Tibial nerve (tissue), 4 donors: ENCODE data around the gene EGLN3. TPM values are rescaled to one million over a fixed set of nuclear protein-coding genes. Genes with fewer than 3 reads are reported as not detected.
"Not testable (repeated sequence)": the region's sequence is repeated elsewhere in the genome, so short reads cannot be mapped to it uniquely, and the experiment has no call there.

Experiments
- DNase-seq, 2 donors: peaks; one replicate each; pipeline ENCODE4 v3.0.0-alpha.2; 2019; ENCODE audit warnings: low spot score in 2 of 2
- H3K27ac ChIP-seq, 4 donors: fragments of 200-600 bp; sonication (generic) in 3 of 4; one replicate each; pipeline ENCODE4 v1.5.1; 2017 to 2019; ENCODE audit warnings: mild to moderate bottlenecking in 1 of 4
- H3K27me3 ChIP-seq, 2 donors: fragments of 200-600 bp; sonication (generic) in 1 of 2; one replicate each; pipeline versions ENCODE4 v1.5.1 to v1.6.0; 2017 to 2019
- H3K36me3 ChIP-seq, 3 donors: fragments of 200-600 bp; sonication (generic); one replicate each; pipeline ENCODE4 v1.5.1; 2018 to 2019
- H3K4me1 ChIP-seq, 4 donors: fragments of 200-600 bp; sonication (generic) in 3 of 4; one replicate each; pipeline ENCODE4 v1.5.1; 2017 to 2019
- H3K4me3 ChIP-seq, 4 donors: fragments of 200-600 bp; sonication (generic) in 3 of 4; one replicate each; pipeline ENCODE4 v1.5.1; 2017 to 2019; ENCODE audit warnings: mild to moderate bottlenecking in 1 of 4, moderate library complexity in 1 of 4
- H3K9me3 ChIP-seq, 4 donors: fragments of 200-600 bp; sonication (generic) in 3 of 4; one replicate each; pipeline ENCODE4 v1.5.1; 2017 to 2019
- CTCF ChIP-seq, 5 experiments: fragments of 200-600 bp in 3 of 5; fragments of 450-650 bp in 2 of 5; sonication (generic) in 3 of 5; IDR thresholded peaks; one replicate each; pipeline ENCODE4 v1.5.1; 2016 to 2019; ENCODE audit warnings: antibody characterized with exemption in 5 of 5, mild to moderate bottlenecking in 3 of 5, moderate library complexity in 2 of 5
- EP300 ChIP-seq, 2 donors: sonication (generic); formaldehyde crosslinking; IDR thresholded peaks; one replicate each; pipeline ENCODE4 v1.6.1; 2017; ENCODE audit warnings: antibody characterized with exemption in 2 of 2, mild to moderate bottlenecking in 1 of 2
- POLR2A ChIP-seq, 2 donors: fragments of 450-650 bp; IDR thresholded peaks; one replicate each; pipeline ENCODE4 v1.6.1; 2017; ENCODE audit warnings: antibody characterized with exemption in 2 of 2, mild to moderate bottlenecking in 2 of 2, moderate library complexity in 2 of 2
- WGBS, 2 donors: methylation state at CpG; one replicate each; pipeline ENCODE4 v1.1.5; 2018; 5-methylcytosine and 5-hydroxymethylcytosine counted together
- total RNA-seq, 4 donors: library from RNA; depleted of rRNA; stranded (reverse); fragments of >200 nt; gene quantifications; one replicate each; pipeline ENCODE4 v1.1.0, GENCODE V29; 2016

Gene EGLN3
- total RNA-seq, 4 donors from 2014 or later: 6.9 to 9.2 (median 7.9) TPM

- WGBS, 2 donors: 90 to 96% methylated on average over 2 of the region's 2 CpGs
- peaks cover 0 to 9% (median 0%) of the 10 kb centered on the region in 4 donors for H3K9me3 ChIP-seq
- H3K4me3 ChIP-seq: no peak overlapping the region
- TF ChIP-seq EP300 (IDR thresholded peaks at IDR 0.05): no peak
- no peak for TF ChIP-seq POLR2A (IDR thresholded peaks at IDR 0.05)
- TF ChIP-seq CTCF (IDR thresholded peaks at IDR 0.05): no peak
- no peaks in the 10 kb centered on the region for H3K36me3 ChIP-seq
- no peak overlapping the region for H3K27ac ChIP-seq
- H3K4me1 ChIP-seq: no peaks in the 10 kb centered on the region
- no peak for DNase-seq
- no peaks in the 10 kb centered on the region for H3K27me3 ChIP-seq
Measured at GRCh38 chr14:33985242-33985641, 34.4 kb upstream of the EGLN3 start.

DNA sequence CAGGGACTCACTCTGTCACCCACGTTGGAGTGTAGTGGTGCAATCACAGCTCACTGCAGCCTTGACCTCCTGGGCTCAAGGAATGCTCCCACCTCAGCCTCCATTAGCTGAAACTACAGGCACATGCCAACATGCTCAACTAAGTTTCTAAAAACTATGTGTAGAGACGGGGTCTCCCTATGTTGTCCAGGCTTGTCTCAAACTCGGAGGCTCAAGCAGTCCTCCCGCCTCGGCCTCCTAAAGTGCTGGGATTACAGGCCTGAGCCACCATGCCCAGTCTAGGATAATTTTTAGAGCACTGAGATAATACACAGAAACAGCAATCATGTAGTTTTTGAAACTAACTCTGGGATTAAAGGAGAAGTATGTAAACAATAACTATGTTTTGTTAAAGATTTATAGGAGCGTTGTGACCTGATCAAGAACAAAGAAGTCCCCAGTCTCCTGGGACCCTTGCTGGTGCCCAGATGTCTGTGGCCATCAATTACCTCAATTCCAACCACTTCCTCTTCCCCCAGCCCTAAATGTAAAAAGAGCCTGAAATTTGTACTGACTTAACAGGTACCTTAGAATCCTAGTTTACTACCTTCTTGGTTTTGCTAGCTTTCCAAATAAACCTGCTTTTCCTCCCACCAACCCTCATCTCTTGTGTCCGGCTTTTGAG lies 28.9 kb upstream of the EGLN3 start:
- WGBS, 2 donors: 56 to 75% methylated on average over 7 of the region's 7 CpGs
- Histone ChIP-seq H3K36me3 (no peaks in the 10 kb centered on the region), H3K4me1 (no peaks in the 10 kb centered on the region), H3K9me3 (peaks cover 0 to 4% (median 0%) of the 10 kb centered on the region in 4 donors), H3K4me3 (no peak overlapping the region), H3K27ac (no peak overlapping the region), H3K27me3 (no peaks in the 10 kb centered on the region)
- no peak for DNase-seq
- TF ChIP-seq EP300 (IDR thresholded peaks at IDR 0.05) (no peak), POLR2A (IDR thresholded peaks at IDR 0.05) (no peak), CTCF (IDR thresholded peaks at IDR 0.05) (no peak)

DNA sequence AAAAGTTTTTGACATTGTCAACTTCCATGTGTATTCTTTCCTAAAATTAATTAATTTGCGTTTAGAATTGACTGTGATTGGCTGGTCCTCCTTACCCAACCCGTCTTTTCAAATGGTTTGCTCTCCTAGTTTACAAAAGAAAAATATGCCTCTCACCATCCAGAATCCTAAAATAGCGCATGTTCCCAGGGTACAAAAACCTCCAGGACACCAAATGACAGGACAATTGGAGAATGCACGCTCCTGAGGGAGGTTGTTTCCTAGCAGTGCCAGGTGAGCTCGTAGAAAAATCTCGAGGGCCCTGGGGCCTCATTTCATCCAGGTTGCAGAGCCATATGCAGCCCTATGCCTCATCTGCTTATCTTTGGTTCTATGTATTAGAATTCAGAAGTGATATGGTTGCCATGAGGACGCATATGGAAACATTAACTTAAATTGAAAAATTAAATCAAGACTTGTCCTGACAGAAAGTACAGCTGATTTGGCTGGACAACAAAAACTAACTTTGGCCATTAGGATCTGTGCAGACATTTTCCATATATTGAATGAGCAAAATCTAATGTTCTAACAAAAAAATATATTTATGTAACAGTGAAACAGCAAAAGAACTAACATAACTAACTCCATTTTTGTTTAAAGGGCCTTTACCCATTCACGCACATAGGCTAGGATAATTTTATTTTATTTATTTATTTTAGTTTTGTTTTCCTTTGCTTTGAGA lies 28.2 kb upstream of the EGLN3 start:
- Histone ChIP-seq H3K4me1 (no peaks in the 10 kb centered on the region), H3K27ac (no peak overlapping the region), H3K27me3 (no peaks in the 10 kb centered on the region), H3K36me3 (no peaks in the 10 kb centered on the region), H3K4me3 (no peak overlapping the region), H3K9me3 (no peaks in the 10 kb centered on the region)
- no peak for TF ChIP-seq EP300 (IDR thresholded peaks at IDR 0.05)
- TF ChIP-seq POLR2A (IDR thresholded peaks at IDR 0.05): no peak
- no peak for TF ChIP-seq CTCF (IDR thresholded peaks at IDR 0.05)
- WGBS, 2 donors: 85 to 92% methylated on average over 8 of the region's 8 CpGs
- DNase-seq: no peak

GRCh38 chr14:33972583-33973081 lies 21.8 kb upstream of the EGLN3 start:
- Histone ChIP-seq H3K27me3 (no peaks in the 10 kb centered on the region), H3K27ac (no peak overlapping the region), H3K36me3 (no peaks in the 10 kb centered on the region), H3K4me3 (no peak overlapping the region), H3K9me3 (peaks cover 0 to 17% (median 3%) of the 10 kb centered on the region in 4 donors), H3K4me1 (no peaks in the 10 kb centered on the region)
- TF ChIP-seq POLR2A (IDR thresholded peaks at IDR 0.05) (no peak), EP300 (IDR thresholded peaks at IDR 0.05) (no peak), CTCF (IDR thresholded peaks at IDR 0.05) (no peak)
- WGBS, 2 donors: 80 to 81% methylated on average over 6 of the region's 6 CpGs
- DNase-seq: no peak

- DNase-seq, H3K4me3 ChIP-seq: not testable (repeated sequence)
- WGBS, 2 donors: 90 to 97% methylated on average over 1 of the region's 1 CpG
Measured at GRCh38 chr14:33969846-33970245, 19.0 kb upstream of the EGLN3 start.

More at GRCh38 chr14:33969846-33970245, 19.0 kb upstream of the EGLN3 start:
- H3K4me1 ChIP-seq, H3K27me3 ChIP-seq, H3K36me3 ChIP-seq, H3K27ac ChIP-seq: not testable (repeated sequence)
- H3K9me3 ChIP-seq: peaks cover 0 to 17% (median 3%) of the 10 kb centered on the region in 4 donors
